GM21367 (cell line): ENCODE results near the gene FHIT.
"Not testable (repeated sequence)": the region's sequence is repeated elsewhere in the genome, so short reads cannot be mapped to it uniquely, and the experiment has no call there.

Source experiments
- ATAC-seq: cut with Tn5 transposase; IDR thresholded peaks from one replicate; pipeline ENCODE4 v1.9.1; 2021; ENCODE audit not compliant: unreplicated experiment

The FHIT gene

GRCh38 chr3:61227799-61228198 lies 23.5 kb downstream of the FHIT start:
- ATAC-seq: no peak

- ATAC-seq: no peak
Observed at GRCh38 chr3:61226166-61226686, 25.0 kb downstream of the FHIT start.

GRCh38 chr3:61224823-61225222 lies 26.4 kb downstream of the FHIT start:
- ATAC-seq: no peak

GRCh38 chr3:61223451-61223850 lies 27.8 kb downstream of the FHIT start:
- no peak for ATAC-seq

GRCh38 chr3:61222467-61222866 lies 28.8 kb downstream of the FHIT start:
- ATAC-seq: no peak

- no peak for ATAC-seq
Observed at GRCh38 chr3:61221759-61222362, 29.4 kb downstream of the FHIT start.

DNA sequence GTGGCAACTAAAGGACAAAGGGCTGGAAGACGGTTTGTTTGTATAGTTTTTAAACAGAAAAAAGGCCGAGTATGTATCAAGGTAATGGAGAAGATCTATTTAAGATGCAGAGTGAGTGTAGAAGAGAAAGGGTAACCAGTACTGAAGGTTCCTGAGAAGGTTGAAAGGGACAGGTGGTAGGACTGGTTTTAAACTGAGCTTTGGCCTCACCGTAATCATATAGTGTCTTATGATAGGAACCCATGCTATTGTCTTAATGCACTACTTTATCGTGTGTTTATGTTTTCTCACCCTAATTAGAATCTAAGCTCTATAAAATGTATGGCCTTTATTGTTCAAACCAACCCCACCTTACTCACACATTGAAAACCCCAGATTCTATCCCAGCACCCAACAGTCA lies 32.7 kb downstream of the FHIT start:
- ATAC-seq: no peak

GRCh38 chr3:61216171-61216570 lies 35.1 kb downstream of the FHIT start:
- not testable (repeated sequence) for ATAC-seq

GRCh38 chr3:61202086-61202485 lies 49.2 kb downstream of the FHIT start:
- no peak for ATAC-seq

DNA sequence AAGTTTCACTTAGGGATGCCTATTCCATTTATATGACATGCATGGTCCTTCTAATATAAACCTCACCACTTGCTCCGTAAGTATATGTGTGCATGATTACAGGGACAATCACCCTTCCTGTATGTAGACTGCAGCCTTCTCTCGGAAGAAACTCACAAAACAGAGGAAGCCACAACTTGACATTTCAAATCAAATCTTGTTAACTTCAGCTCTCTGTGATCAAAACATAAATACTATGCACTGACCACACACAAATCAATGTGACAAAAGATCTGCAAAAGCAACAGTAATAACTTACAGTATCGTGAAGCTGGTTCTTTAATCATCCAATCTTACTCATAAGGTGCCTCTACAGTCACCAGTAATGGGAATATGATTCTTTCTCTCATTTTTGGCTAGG lies 50.2 kb downstream of the FHIT start:
- no peak for ATAC-seq

- no peak for ATAC-seq
Observed at GRCh38 chr3:61200270-61200669, 51.0 kb downstream of the FHIT start.

- no peak for ATAC-seq
Observed at GRCh38 chr3:61199843-61200242, 51.4 kb downstream of the FHIT start.

- ATAC-seq: no peak
Observed at GRCh38 chr3:61194892-61195538, 56.2 kb downstream of the FHIT start.

DNA sequence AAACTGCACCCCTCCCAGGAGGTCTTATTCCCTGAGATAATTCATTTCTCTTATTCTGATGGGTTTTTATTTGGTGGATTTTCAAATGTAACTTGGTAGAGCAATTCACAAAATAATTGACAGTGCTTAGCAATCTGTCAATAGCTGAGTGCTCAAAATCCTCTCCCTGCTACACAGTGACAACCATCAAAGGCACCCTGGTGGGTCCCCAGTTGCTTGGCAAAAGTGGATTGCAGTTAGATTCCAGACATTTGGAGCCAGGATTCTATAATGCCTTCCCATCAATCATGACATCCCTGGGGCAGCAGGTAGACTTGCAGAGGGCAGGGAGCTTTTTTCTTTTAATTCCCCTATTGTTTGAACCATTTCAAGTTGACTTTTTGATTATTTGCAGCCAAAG lies 59.0 kb downstream of the FHIT start:
- no peak for ATAC-seq

DNA sequence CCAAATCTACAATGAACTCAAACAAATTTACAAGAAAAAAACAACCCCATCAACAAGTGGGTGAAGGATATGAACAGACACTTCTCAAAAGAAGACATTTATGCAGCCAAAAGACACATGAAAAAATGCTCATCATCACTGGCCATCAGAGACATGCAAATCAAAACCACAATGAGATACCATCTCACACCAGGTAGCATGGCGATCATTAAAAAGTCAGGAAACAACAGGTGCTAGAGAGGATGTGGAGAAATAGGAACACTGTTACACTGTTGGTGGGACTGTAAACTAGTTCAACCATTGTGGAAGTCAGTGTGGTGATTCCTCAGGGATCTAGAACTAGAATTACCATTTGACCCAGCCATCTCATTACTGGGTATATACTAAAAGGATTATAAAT lies 61.0 kb downstream of the FHIT start:
- not testable (repeated sequence) for ATAC-seq

GRCh38 chr3:61186030-61186429 lies 65.2 kb downstream of the FHIT start:
- ATAC-seq: no peak

- ATAC-seq: no peak
Observed at GRCh38 chr3:61184956-61185355, 66.3 kb downstream of the FHIT start.

GRCh38 chr3:61182662-61183061 lies 68.6 kb downstream of the FHIT start:
- ATAC-seq: no peak

GRCh38 chr3:61181874-61182273 lies 69.4 kb downstream of the FHIT start:
- peak; percentile 98 for ATAC-seq

DNA sequence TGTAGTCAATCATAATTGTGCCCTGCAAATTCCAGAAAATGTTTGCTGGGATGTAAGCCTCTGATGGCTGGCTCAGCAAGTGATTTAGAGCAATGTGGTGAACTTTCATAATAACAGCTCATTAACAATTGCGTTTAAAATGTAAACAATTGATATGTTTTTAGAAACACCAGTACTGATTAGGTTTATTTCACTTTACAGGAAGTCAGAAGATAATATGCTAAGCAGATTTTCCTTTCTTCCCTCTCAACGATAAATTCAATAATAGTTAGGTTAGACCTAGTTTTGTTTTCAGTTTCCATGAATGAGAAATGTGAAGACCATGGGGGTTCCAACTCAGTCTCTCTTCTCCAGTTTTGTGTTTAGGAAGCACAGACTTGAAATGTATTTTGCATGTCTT lies 71.0 kb downstream of the FHIT start:
- ATAC-seq: no peak

DNA sequence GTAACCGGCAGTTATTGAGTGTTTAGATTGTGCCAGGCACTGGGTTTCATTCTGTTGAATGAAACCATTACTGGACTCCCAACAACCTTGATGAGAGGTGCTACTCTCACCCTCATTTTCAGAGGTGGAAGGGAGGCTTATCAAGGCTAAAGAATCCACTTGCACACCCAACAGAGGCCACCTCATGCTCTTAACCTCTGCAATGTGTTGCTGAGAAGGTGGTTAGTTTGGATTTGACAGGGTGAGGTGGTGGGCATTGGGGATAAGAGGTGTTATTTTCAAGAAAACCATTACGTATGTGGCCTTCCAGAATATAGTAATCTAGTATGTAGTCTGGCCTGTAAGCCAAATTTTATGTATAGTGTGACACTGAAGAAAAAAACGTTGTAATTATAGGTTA lies 73.1 kb downstream of the FHIT start:
- no peak for ATAC-seq

DNA sequence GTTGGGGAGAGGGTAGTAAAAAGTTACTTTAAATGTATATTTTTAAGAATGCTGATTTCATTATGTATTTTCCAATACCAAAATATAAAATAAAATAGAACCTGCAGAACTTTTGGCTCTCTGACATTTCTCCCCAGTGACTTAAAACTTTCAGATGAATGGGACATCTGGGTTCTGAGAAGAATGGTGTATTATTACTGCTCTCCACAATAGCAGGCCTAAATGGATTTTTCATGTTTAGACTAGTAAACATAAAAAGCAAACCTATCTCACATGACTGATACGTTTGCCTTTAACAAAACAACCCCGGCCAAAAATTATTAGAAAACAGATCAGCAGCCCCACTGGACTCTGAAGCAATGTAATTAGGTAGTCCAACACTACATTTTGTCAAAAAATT lies 73.8 kb downstream of the FHIT start:
- ATAC-seq: no peak

DNA sequence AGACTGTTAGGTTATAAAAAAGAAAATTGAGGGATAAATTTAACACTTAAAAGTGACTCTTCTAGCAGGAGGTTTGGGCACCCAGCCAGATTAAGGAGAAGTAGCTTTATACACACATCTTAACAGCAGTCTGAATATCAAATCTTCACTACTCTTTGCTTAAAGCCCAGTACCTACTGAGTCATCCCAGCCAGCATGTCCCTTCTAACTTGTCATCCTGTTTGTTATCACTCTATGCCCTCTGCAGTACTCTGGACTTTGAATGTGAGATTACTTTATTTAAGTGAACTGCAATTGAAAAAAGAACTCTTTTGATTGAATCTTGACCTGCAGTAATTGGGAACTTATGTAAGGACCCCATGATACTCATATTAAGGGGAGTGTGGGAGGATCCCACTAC lies 77.6 kb downstream of the FHIT start:
- no peak for ATAC-seq
